Measurements from ENCODE around the gene LATS1.
"Not testable (repeated sequence)": the region's sequence is repeated elsewhere in the genome, so short reads cannot be mapped to it uniquely, and the experiment has no call there.

LATS1 gene

GRCh38 chr6:149717588-149718458, at the start of gene LATS1:
Gene LATS1, minus strand, starts transcription at chr6:149718101. Its CDS starts 15,975 bp downstream, at chr6:149702126.
- DNase-seq (ENCODE audit: low read depth): peak; percentile 85

- DNase-seq (ENCODE audit: low read depth): no peak
Measured at GRCh38 chr6:149766156-149766769, 48.4 kb upstream of the LATS1 start.

- no peak for DNase-seq (ENCODE audit: low read depth)
Measured at GRCh38 chr6:149763866-149764265, 46.0 kb upstream of the LATS1 start.

GRCh38 chr6:149761438-149761837, 43.5 kb upstream of the LATS1 start:
- DNase-seq (ENCODE audit: low read depth): no peak

- DNase-seq (ENCODE audit: low read depth): no peak
Measured at GRCh38 chr6:149756261-149756636, 38.3 kb upstream of the LATS1 start.

- DNase-seq (ENCODE audit: low read depth): no peak
Measured at GRCh38 chr6:149755300-149756260, 37.7 kb upstream of the LATS1 start.

- no peak for DNase-seq (ENCODE audit: low read depth)
Measured at GRCh38 chr6:149754548-149754947, 36.6 kb upstream of the LATS1 start.

- DNase-seq (ENCODE audit: low read depth): not testable (repeated sequence)
Measured at GRCh38 chr6:149753374-149753637, 35.4 kb upstream of the LATS1 start.

- DNase-seq (ENCODE audit: low read depth): no peak
Measured at GRCh38 chr6:149752600-149753373, 34.9 kb upstream of the LATS1 start.

- not testable (repeated sequence) for DNase-seq (ENCODE audit: low read depth)
Measured at GRCh38 chr6:149751920-149752319, 34.0 kb upstream of the LATS1 start.

- DNase-seq (ENCODE audit: low read depth): no peak
Measured at GRCh38 chr6:149751239-149751638, 33.3 kb upstream of the LATS1 start.

- peak; percentile 27 for DNase-seq (ENCODE audit: low read depth)
Measured at GRCh38 chr6:149750136-149750609, 32.3 kb upstream of the LATS1 start.

GRCh38 chr6:149749594-149750135, 31.8 kb upstream of the LATS1 start, which contains the start of gene PCMT1:
Gene PCMT1, plus strand, starts transcription at chr6:149749741. Its CDS starts 161 bp downstream, at chr6:149749902.
- DNase-seq (ENCODE audit: low read depth): peak; percentile 88

- DNase-seq (ENCODE audit: low read depth): not testable (repeated sequence)
Measured at GRCh38 chr6:149749082-149749593, 31.2 kb upstream of the LATS1 start.

GRCh38 chr6:149746147-149746946, 28.4 kb upstream of the LATS1 start, which contains the start of gene NUP43:
Gene NUP43, minus strand, starts transcription at chr6:149746529. Its CDS starts 34 bp downstream, at chr6:149746495.
- DNase-seq (ENCODE audit: low read depth): peak; percentile 77

GRCh38 chr6:149745252-149745651, 27.4 kb upstream of the LATS1 start:
- DNase-seq (ENCODE audit: low read depth): not testable (repeated sequence)

- no peak for DNase-seq (ENCODE audit: low read depth)
Measured at GRCh38 chr6:149734915-149735314, 17.0 kb upstream of the LATS1 start.

GRCh38 chr6:149733089-149733720, 15.3 kb upstream of the LATS1 start:
- DNase-seq (ENCODE audit: low read depth): no peak

- no peak for DNase-seq (ENCODE audit: low read depth)
Measured at GRCh38 chr6:149729824-149730223, 11.9 kb upstream of the LATS1 start.

Measured in stimulated activated CD8-positive, alpha-beta memory T cell treated with anti-CD3 and anti-CD28 coated beads, Interleukin-15, amount 100 ng/mL, for 24 hours (primary cell).